ENCODE data around the gene NFIB. TPM values are rescaled to one million over a fixed set of nuclear protein-coding genes. Genes with fewer than 3 reads are reported as not detected.

The NFIB gene
- total RNA-seq, 1 experiment from 2014 or later = 14.3 TPM

GRCh38 chr9:14148501-14149103 is 165.3 kb downstream of the NFIB start:
- Histone ChIP-seq H2BK15ac (ENCODE audit: low read depth, low read length) (no peak overlapping the region), H2AFZ (ENCODE audit: low read length) (no peak overlapping the region), H3K56ac (ENCODE audit: insufficient read length, low read depth, low read length) (no peak overlapping the region), H3K27ac (ENCODE audit: insufficient read length, low read depth, low read length) (no peak overlapping the region), H3K9me3 (ENCODE audit: control insufficient read depth, low read depth, low read length) (no peaks in the 10 kb centered on the region), H2BK12ac (ENCODE audit: insufficient read length, low read depth, low read length) (no peak overlapping the region), H3K23me2 (ENCODE audit: insufficient read length, low read depth, low read length, poor library complexity, severe bottlenecking) (no peaks in the 10 kb centered on the region), H3T11ph (ENCODE audit: low read length) (no peak overlapping the region), H2BK20ac (ENCODE audit: low read depth, low read length, poor library complexity, severe bottlenecking) (no peak overlapping the region), H2BK5ac (ENCODE audit: insufficient read length, low read length) (no peak overlapping the region), H3K79me1 (ENCODE audit: insufficient read depth, low read depth, low read length, poor library complexity, severe bottlenecking) (no peaks in the 10 kb centered on the region), H3K9ac (ENCODE audit: extremely low read depth, insufficient read length, low read length) (no peak overlapping the region), H3K27me3 (ENCODE audit: insufficient read depth, low read length) (no peaks in the 10 kb centered on the region), H4K8ac (replicated peaks; ENCODE audit: insufficient read length, low read depth, low read length) (no peak overlapping the region), H2AK5ac (ENCODE audit: insufficient read length, low read length) (no peak overlapping the region), H3K4me2 (ENCODE audit: insufficient read depth, insufficient read length, low read length) (no peak overlapping the region), H3K79me2 (ENCODE audit: insufficient read depth, low read length) (no peaks in the 10 kb centered on the region), H3K4ac (ENCODE audit: low read depth, low read length) (no peak overlapping the region), H3K18ac (ENCODE audit: insufficient read length, low read depth, low read length) (no peak overlapping the region), H3K23ac (ENCODE audit: insufficient read length, low read depth, low read length) (no peak overlapping the region), H3K4me1 (ENCODE audit: insufficient read depth, low read length) (no peaks in the 10 kb centered on the region), H4K91ac (ENCODE audit: insufficient read length, low read depth, low read length) (no peak overlapping the region), H4K5ac (ENCODE audit: insufficient read length, low read depth, low read length) (no peak overlapping the region), H2BK120ac (ENCODE audit: low read depth, low read length, poor library complexity, severe bottlenecking) (no peak overlapping the region), H3K14ac (ENCODE audit: insufficient read depth, low read length) (no peak overlapping the region), H4K20me1 (ENCODE audit: control insufficient read depth, insufficient read depth, insufficient read length) (no peaks in the 10 kb centered on the region)
- no peak overlapping the region for H3K27ac Mint-ChIP-seq
- WGBS (ENCODE audit: extremely low coverage, insufficient read length, low lambda C conversion rate) = no CpG with 5 or more reads among the region's 3 CpGs
- no peak overlapping the region for H3K4me3 Mint-ChIP-seq
- H3K27me3 Mint-ChIP-seq (ENCODE audit: low read depth) = no peaks in the 10 kb centered on the region
- H3K9me3 Mint-ChIP-seq = no peaks in the 10 kb centered on the region
- H3K4me1 Mint-ChIP-seq = peaks cover 6 to 11% of the 10 kb centered on the region in 2 experiments
- peaks cover 0 to 4% (median 0%) of the 10 kb centered on the region in 3 experiments; a peak in 1 of 7 replicates for H3K36me3 Mint-ChIP-seq (ENCODE audit: insufficient read depth in 1 of 3, low read depth in 3 of 3)
- no peak for DNase-seq
- TF ChIP-seq, protein P1, sequence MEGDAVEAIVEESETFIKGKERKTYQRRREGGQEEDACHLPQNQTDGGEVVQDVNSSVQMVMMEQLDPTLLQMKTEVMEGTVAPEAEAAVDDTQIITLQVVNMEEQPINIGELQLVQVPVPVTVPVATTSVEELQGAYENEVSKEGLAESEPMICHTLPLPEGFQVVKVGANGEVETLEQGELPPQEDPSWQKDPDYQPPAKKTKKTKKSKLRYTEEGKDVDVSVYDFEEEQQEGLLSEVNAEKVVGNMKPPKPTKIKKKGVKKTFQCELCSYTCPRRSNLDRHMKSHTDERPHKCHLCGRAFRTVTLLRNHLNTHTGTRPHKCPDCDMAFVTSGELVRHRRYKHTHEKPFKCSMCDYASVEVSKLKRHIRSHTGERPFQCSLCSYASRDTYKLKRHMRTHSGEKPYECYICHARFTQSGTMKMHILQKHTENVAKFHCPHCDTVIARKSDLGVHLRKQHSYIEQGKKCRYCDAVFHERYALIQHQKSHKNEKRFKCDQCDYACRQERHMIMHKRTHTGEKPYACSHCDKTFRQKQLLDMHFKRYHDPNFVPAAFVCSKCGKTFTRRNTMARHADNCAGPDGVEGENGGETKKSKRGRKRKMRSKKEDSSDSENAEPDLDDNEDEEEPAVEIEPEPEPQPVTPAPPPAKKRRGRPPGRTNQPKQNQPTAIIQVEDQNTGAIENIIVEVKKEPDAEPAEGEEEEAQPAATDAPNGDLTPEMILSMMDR (conservative IDR thresholded peaks at IDR 0.05) = no peak

Measured in H9 (cell line).